ENCODE data around the gene PDGFRB.

DNA sequence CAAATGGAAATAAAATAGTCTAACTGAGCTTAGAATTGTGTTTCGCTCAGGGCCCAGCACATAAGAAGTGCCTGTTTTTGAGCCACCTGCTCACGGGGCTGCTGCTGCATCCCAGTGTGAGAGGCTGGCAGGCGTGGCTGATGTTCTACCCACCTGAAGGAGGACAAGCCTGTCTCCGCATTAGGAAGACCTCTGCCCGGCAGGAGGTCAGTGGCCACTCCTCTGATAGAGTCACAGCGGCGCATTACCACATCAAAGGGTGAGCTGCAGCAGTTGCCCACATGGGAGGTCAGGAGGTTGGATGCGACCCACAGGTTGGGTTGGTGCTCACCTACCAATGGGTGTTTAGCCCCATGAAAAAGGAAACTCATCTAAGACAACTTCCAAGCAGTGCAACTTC, 30.5 kb upstream of the PDGFRB start:
- TF ChIP-seq CTCF (IDR thresholded peaks at IDR 0.05; ENCODE audit: low read depth, low read length, poor library complexity, severe bottlenecking) (no peak), EZH2phosphoT487 (IDR thresholded peaks at IDR 0.05; ENCODE audit: borderline replicate concordance, low read length) (no peak)
